GM12892 (cell line): Measurements from ENCODE around the gene KRTAP10-3.
"Not testable (repeated sequence)": the region's sequence is repeated elsewhere in the genome, so short reads cannot be mapped to it uniquely, and the experiment has no call there.

Experiments
- DNase-seq: peaks from one replicate; pipeline ENCODE4 v3.0.0; 2011; ENCODE audit not compliant: insufficient read length
- FAIRE-seq: peaks from 2 replicates; lab custom pipeline; 2011; peaks lifted over from hg19 to GRCh38; lab: Jason Lieb, UNC
- POLR2A ChIP-seq: IDR thresholded peaks from 2 replicates; pipeline ENCODE4 v1.6.1; 2011; ENCODE audit warnings: low read depth, low read length, control low read depth
- POLR2AphosphoS5 ChIP-seq: IDR thresholded peaks from 2 replicates; pipeline ENCODE4 v1.6.1; 2011; ENCODE audit warnings: low read depth, low read length, control low read depth
- TAF1 ChIP-seq: IDR thresholded peaks from 2 replicates; pipeline ENCODE4 v1.6.1; 2011; ENCODE audit warnings: low read depth, mild to moderate bottlenecking, control low read depth, low read length, borderline replicate concordance

Gene KRTAP10-3

GRCh38 chr21:44585892-44586291, 27.3 kb upstream of the KRTAP10-3 start:
- no peak for FAIRE-seq
- no peak for DNase-seq
- TF ChIP-seq POLR2AphosphoS5: no peak
- no peak for TF ChIP-seq TAF1
- TF ChIP-seq POLR2A: no peak

DNA sequence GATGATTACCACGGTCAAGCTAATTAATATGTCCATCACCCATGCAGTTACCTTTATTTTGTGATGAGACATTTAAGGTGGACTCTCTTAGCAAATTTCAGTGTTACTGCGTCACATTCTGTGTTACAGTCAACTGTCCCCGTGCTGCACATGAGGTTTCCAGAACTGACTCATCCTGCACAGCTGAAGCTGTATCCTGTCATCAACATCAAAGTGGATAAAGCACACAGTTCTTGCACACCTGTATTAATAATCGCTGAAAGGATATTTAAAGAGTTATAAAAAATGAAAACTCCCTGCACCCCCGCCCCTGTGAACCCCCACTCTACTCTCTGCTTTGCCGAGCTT, 25.2 kb upstream of the KRTAP10-3 start:
- no peak for TF ChIP-seq POLR2A
- no peak for TF ChIP-seq TAF1
- TF ChIP-seq POLR2AphosphoS5: no peak
- DNase-seq: no peak
- FAIRE-seq: no peak

DNA sequence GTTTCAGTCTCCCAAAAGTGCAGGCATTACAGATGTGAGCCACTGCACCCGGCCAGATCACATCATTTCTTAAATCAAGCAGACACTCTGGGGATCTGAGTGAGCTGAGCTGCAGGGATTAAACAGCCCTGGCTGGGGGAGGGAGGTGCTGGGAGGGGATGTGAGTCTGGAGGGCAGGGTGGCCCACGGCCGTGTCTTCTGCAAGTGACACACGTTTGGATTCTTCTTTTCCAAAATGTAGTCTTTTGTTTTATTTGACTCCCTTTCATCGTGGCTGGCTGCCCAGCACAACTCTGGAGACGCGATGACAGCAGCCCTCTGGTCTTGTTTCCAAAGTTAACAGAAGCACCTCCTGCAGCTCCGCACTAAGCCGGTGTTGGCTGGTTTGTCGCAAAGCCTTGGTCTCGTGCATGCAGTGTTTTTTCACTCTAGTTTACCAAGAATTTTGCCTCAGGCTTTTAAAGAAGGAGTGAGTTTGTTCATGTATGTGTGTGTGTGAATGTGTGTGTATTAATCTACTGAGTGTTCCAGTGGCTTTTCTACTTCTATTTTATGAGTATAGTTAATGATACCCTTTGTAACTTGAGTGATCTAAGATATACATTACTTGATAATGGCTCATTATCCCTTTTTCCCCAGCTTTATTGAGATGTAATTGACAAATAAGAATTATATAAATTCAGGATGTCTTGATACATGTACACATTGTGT, 24.6 kb upstream of the KRTAP10-3 start:
- no peak for TF ChIP-seq POLR2A
- TF ChIP-seq POLR2AphosphoS5: no peak
- TF ChIP-seq TAF1: no peak
- FAIRE-seq: no peak
- no peak for DNase-seq

DNA sequence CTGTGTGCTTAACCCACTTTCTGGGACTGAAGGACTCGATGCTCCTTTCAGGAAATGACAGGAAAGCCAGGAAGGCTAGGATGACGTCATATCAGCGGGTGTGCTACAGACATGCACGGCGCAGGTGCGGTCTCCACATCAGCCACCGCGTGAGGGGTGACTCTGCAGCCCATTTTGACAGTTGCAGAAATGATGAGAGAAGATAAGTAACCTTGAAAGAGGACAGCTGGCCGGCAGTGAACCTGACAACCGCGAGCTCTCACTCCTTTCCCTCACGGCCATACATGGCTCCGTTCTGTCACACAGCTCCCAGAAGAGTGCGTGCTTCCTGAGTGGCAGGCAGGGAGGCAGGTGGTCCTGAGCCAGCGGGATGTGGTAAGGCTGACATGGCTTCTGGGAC, 23.5 kb upstream of the KRTAP10-3 start:
- no peak for DNase-seq
- FAIRE-seq: no peak
- TF ChIP-seq POLR2A (no peak), TAF1 (no peak), POLR2AphosphoS5 (no peak)

GRCh38 chr21:44581158-44581557, 22.6 kb upstream of the KRTAP10-3 start:
- FAIRE-seq (no peak), DNase-seq (no peak)
- no peak for TF ChIP-seq POLR2A

DNA sequence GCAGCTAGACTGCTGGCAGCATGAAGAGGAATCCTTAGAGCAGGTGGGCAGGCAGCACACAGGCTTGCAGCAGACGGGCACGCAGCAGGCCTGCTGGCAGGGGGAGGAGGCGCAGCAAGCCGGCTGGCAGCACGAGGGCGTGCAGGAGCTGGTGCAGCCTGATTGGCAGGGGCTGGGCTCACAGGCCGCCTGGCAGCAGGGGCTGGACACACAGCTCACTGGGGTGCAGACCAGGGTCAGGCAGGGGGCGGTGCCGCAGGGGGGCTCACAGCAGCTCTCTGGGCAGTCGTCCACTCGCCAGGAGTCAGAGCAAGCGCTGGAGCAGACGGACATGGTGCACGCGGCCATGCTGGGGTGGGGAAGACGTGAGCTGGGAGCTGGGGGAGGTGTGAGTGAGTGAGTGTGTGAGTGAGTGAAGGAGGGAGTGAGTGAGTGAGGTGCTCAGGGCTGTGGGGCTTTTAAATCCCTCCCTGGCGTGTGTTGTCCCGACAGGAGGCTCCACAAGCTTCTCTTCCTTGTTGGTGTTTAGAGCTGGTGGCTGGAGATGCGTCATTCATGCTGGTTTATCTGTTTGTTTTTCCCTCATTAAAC, 21.7 kb upstream of the KRTAP10-3 start, which contains the start of gene KRTAP10-5:
Gene KRTAP10-5, minus strand, starts transcription at position 374 of the 591 bp plus-strand sequence. Its CDS starts 26 bp downstream, at position 348.
- not testable (repeated sequence) for DNase-seq, FAIRE-seq

GRCh38 chr21:44579833-44580144, 21.2 kb upstream of the KRTAP10-3 start:
- DNase-seq (no peak), FAIRE-seq (no peak)

GRCh38 chr21:44579056-44579832, 20.6 kb upstream of the KRTAP10-3 start:
- TF ChIP-seq POLR2A (no peak), POLR2AphosphoS5 (no peak), TAF1 (no peak)
- FAIRE-seq (no peak), DNase-seq (no peak)

More at GRCh38 chr21:44579833-44580144, 21.2 kb upstream of the KRTAP10-3 start:
- no peak for TF ChIP-seq POLR2A
- no peak for TF ChIP-seq TAF1
- no peak for TF ChIP-seq POLR2AphosphoS5

DNA sequence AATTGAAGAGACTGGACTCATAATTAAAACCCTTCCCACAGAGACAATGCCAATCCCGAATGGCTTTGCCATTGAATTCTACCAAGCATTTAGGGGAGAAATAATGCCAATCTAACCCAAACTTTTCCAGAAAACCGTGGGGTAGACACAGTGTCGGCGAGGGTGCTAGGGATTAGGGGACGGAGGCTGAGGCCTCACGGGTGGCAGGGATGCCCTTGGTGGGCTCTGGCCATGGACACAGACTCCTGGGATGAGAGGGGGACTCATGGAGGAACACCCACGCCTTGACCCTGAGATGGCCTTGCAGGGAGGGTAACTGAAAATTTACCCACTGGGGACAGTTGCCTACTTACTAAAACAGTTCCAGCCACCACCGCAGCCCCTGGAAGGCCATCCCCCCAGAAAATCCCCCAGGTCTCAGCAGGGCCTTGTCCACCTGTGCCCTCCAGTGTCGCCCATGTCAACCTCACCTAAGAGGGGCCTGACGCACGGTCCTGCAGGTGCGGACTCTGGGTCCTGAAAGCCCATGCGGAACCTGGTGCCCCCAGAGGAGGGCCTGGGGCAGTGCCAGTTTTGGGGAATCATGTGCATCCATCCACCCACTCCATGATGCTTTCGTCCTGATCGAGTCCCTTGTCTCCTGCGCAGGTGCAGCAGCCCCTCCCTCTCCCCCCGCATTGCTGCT, 19.9 kb upstream of the KRTAP10-3 start:
- no peak for DNase-seq
- no peak for FAIRE-seq
- TF ChIP-seq TAF1 (no peak), POLR2AphosphoS5 (no peak), POLR2A (no peak)

DNA sequence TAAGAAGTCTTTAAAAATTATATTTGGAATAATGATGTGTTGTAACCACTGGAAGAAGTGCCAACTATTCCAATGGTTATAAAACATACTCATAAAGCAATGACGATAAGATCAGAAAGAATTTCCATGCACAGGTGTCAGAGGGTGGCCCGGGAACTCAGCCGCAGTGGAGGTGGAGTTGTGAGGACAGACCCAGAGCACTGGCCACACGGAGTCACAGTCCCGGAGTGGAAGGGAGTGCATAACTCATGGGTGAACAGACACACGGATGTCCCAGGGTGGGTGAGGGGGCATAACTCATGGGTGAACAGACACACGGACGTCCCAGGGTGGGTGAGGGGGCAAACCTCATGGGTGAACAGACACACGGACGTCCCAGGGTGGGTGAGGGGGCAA, 17.4 kb upstream of the KRTAP10-3 start:
- FAIRE-seq: no peak
- TF ChIP-seq TAF1: no peak
- TF ChIP-seq POLR2AphosphoS5: no peak
- TF ChIP-seq POLR2A: no peak
- DNase-seq: no peak

DNA sequence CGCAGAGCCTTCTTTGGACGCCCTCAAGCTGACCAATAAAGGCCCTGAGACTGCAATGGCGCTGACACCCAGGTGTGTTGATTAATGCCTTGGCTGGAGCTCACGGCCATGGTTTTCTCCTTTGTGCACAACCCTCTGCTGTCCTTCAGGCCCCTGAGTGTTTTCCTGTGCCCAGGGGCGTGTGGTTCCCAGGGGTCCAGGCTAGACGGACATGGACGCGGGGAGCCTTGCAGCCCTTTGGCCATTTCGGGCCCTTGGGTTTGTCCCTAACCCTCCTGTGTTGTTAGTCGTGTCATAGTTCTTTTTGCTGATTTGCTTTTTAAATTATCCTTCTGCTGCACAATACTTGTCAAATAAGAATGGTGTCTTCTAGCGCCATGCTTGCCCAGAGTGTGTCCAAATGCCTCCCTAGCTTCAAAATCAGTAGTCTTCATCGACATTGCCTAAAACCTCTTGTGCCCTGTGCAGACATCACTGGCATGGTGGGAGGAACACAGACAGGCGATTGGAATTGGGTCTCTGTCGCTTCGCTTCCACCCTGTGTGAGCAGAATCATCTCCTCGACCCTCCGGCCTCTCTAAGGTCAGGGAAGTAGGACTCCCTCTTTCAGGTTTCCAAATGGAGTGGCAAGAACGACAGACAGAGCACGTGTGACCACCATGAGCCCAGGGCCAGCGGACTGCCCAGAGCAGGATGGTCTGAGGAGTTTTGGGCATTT, 16.9 kb upstream of the KRTAP10-3 start:
- DNase-seq: no peak
- TF ChIP-seq POLR2A: no peak
- TF ChIP-seq POLR2AphosphoS5: no peak
- TF ChIP-seq TAF1: no peak
- no peak for FAIRE-seq
